GM18526 (cell line): ENCODE results near the gene TMEM179.

Source experiments
- POLR2A ChIP-seq: IDR thresholded peaks from 3 replicates; pipeline ENCODE4 v1.6.1; 2011; ENCODE audit not compliant: insufficient read length; ENCODE audit errors: extremely low read depth

The TMEM179 gene

GRCh38 chr14:104610749-104611310 is 6.3 kb upstream of the TMEM179 start:
- TF ChIP-seq POLR2A, result no peak

GRCh38 chr14:104609666-104610065 is 5.1 kb upstream of the TMEM179 start:
- no peak for TF ChIP-seq POLR2A

- no peak for TF ChIP-seq POLR2A
Measured at GRCh38 chr14:104603711-104604401, 716 bp downstream of the TMEM179 start.

GRCh38 chr14:104602933-104603325 is 1.6 kb downstream of the TMEM179 start:
- no peak for TF ChIP-seq POLR2A

- TF ChIP-seq POLR2A, result no peak
Measured at GRCh38 chr14:104602315-104602932, 2.1 kb downstream of the TMEM179 start.

- TF ChIP-seq POLR2A, result no peak
Measured at GRCh38 chr14:104601786-104602185, 2.8 kb downstream of the TMEM179 start.

- no peak for TF ChIP-seq POLR2A
Measured at GRCh38 chr14:104600805-104601204, 3.8 kb downstream of the TMEM179 start.

- no peak for TF ChIP-seq POLR2A
Measured at GRCh38 chr14:104600141-104600643, 4.4 kb downstream of the TMEM179 start.

- no peak for TF ChIP-seq POLR2A
Measured at GRCh38 chr14:104599446-104599845, 5.1 kb downstream of the TMEM179 start.

- no peak for TF ChIP-seq POLR2A
Measured at GRCh38 chr14:104598910-104599273, 5.7 kb downstream of the TMEM179 start.

- TF ChIP-seq POLR2A, result no peak
Measured at GRCh38 chr14:104598039-104598909, 6.3 kb downstream of the TMEM179 start.

- no peak for TF ChIP-seq POLR2A
Measured at GRCh38 chr14:104597576-104597975, 7.0 kb downstream of the TMEM179 start.

GRCh38 chr14:104596927-104597351 is 7.6 kb downstream of the TMEM179 start:
- TF ChIP-seq POLR2A, result no peak

- no peak for TF ChIP-seq POLR2A
Measured at GRCh38 chr14:104596451-104596918, 8.1 kb downstream of the TMEM179 start.

- no peak for TF ChIP-seq POLR2A
Measured at GRCh38 chr14:104595911-104596450, 8.6 kb downstream of the TMEM179 start.
